Kidney epithelial cell (primary cell): ENCODE data around the gene TSC22D3. TPM values are rescaled to one million over a fixed set of nuclear protein-coding genes. Genes with fewer than 3 reads are reported as not detected.

Experiments
- DNase-seq: peaks from one replicate; pipeline ENCODE4 v3.0.0-alpha.2; 2010; ENCODE audit warnings: low read depth
- H3K27me3 ChIP-seq: 2 replicates; pipeline ENCODE4 v1.6.0; 2011; ENCODE audit warnings: low read length; ENCODE audit not compliant: control insufficient read depth, insufficient read depth
- H3K36me3 ChIP-seq: 2 replicates; pipeline ENCODE4 v1.5.1; 2011; ENCODE audit warnings: low read length; ENCODE audit not compliant: control insufficient read depth, insufficient read depth
- H3K4me3 ChIP-seq: 2 replicates; pipeline ENCODE4 v1.5.1; 2011; ENCODE audit warnings: low read depth, mild to moderate bottlenecking, control low read depth, low read length
- CTCF ChIP-seq: IDR thresholded peaks from 2 replicates; pipeline ENCODE4 v1.5.1; 2011; ENCODE audit warnings: mild to moderate bottlenecking, moderate library complexity, low read length, control low read depth, inconsistent platforms; ENCODE audit not compliant: insufficient read depth, poor library complexity, severe bottlenecking
- total RNA-seq: library from RNA; depleted of rRNA; stranded (reverse); fragments of >200 nt; gene quantifications from 2 replicates; pipeline ENCODE4 v1.2.3, GENCODE V29; 2015

Gene TSC22D3
- total RNA-seq, 1 donor from 2014 or later: 69.0 TPM

- Histone ChIP-seq H3K36me3 (no peaks in the 10 kb centered on the region), H3K27me3 (peaks cover 2% of the 10 kb centered on the region), H3K4me3 (no peak overlapping the region)
- no peak for TF ChIP-seq CTCF
- DNase-seq: no peak
Measured at GRCh38 chrX:107755721-107756120, 19.9 kb downstream of the TSC22D3 start.

GRCh38 chrX:107753187-107753586, 22.4 kb downstream of the TSC22D3 start:
- H3K27me3 ChIP-seq: peaks cover 2% of the 10 kb centered on the region
- no peak overlapping the region for H3K4me3 ChIP-seq
- DNase-seq: no peak
- no peak for TF ChIP-seq CTCF
- H3K36me3 ChIP-seq: no peaks in the 10 kb centered on the region

GRCh38 chrX:107752714-107753113, 22.9 kb downstream of the TSC22D3 start:
- Histone ChIP-seq H3K27me3 (peaks cover 2% of the 10 kb centered on the region), H3K36me3 (no peaks in the 10 kb centered on the region), H3K4me3 (no peak overlapping the region)
- DNase-seq: no peak
- TF ChIP-seq CTCF: no peak

GRCh38 chrX:107752043-107752442, 23.5 kb downstream of the TSC22D3 start:
- TF ChIP-seq CTCF: no peak
- DNase-seq: no peak
- no peak overlapping the region for H3K4me3 ChIP-seq
- H3K36me3 ChIP-seq: no peaks in the 10 kb centered on the region
- H3K27me3 ChIP-seq: peaks cover 2% of the 10 kb centered on the region

- no peak for TF ChIP-seq CTCF
- no peak for DNase-seq
- peaks cover 2% of the 10 kb centered on the region for H3K27me3 ChIP-seq
- no peak overlapping the region for H3K4me3 ChIP-seq
- no peaks in the 10 kb centered on the region for H3K36me3 ChIP-seq
Measured at GRCh38 chrX:107750861-107751445, 24.6 kb downstream of the TSC22D3 start.

- H3K36me3 ChIP-seq: no peaks in the 10 kb centered on the region
- no peak for TF ChIP-seq CTCF
- DNase-seq: no peak
- H3K4me3 ChIP-seq: no peak overlapping the region
- H3K27me3 ChIP-seq: peaks cover 2% of the 10 kb centered on the region
Measured at GRCh38 chrX:107750263-107750662, 25.3 kb downstream of the TSC22D3 start.
